GM19468 (cell line): ENCODE results near the gene INPP4B.
"Not testable (repeated sequence)": the region's sequence is repeated elsewhere in the genome, so short reads cannot be mapped to it uniquely, and the experiment has no call there.

Experiments used
- ATAC-seq: cut with Tn5 transposase; IDR thresholded peaks from one replicate; pipeline ENCODE4 v1.9.1; 2021; ENCODE audit warnings: mild to moderate bottlenecking, moderate library complexity, moderate number of reproducible peaks; ENCODE audit not compliant: unreplicated experiment; ENCODE audit errors: extremely low read depth

INPP4B gene

DNA sequence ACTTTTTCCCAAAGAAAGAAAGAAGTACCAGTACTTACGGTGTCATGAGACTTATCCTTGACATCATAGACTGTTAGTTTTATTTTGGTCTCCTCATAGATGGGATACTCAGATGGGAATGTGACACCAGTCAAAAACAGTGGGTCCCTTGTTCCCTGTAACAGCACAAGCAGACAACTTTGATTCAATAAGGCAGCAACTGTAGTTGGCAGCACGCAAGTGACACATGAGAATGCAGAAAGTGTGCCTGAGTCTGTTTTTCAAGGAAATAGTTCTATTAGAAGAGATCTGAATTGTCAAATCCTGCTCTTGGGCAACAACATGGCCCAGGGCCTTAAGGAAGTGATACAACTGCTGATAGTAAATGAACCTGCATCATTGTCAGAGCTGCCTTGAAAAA lies 443.2 kb downstream of the INPP4B start:
- ATAC-seq, result no peak

DNA sequence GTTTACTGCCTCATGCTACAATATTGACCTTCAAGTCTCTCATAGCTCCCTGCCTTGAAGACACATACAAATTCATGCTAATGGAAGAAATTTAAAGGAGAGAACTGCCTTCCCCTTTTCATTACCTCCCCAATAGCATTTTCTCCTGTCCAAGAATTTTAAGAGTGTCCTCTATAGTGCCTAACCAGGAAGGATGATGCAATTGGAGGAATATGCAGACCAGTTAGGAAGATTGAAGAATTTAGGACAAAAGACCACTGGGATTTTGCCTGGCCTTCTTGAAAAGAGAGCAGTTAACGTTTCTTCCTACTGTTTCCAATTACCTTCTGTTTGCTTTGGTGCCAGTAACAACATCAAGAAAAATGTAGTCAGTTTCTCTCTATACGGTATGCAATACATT lies 443.9 kb downstream of the INPP4B start:
- no peak for ATAC-seq

DNA sequence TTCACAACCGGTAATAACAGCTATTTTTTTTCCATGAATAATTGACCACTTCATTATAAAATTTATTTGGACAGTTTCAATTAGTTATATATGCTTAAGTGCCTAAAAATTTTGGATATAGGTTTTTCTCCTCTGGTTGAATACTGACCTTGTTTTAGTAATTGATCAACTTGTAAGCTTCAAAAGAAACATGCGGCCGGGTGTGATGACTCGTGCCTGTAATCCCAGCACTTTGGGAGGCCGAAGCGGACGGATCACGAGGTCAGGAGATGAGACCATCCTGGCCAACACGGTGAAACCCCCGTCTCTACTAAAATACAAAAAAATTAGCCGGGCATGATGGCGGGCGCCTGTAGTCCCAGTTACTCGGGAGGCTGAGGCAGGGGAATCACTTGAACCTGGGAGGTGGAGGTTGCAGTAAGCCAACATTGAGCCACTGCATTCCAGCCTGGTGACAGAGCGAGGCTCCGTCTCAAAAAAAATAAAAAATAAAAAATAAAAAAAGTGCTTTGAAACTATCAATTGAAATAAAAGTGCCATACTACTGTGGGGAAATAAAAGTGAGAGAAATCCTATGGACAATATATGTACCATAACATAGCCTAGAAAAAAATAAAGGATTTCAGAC lies 448.6 kb downstream of the INPP4B start:
- ATAC-seq, result not testable (repeated sequence)

DNA sequence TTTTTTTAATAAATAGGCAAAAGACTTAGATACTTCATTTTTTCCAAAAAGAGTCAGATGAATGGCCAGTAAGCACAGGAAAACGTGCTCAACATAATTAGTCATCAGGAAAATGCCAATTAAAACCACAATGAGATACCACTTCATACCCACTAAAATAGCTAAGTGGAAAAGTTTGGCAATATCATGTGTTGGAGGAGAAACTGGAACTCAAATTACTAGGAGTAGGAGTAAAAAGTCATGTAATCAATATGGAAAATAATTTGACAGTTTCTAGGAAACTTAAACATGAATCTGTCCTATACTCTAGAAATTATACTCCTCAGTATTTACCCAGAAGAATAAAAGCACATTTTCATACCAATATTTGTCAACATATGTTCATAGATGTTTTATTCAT lies 449.8 kb downstream of the INPP4B start:
- no peak for ATAC-seq

DNA sequence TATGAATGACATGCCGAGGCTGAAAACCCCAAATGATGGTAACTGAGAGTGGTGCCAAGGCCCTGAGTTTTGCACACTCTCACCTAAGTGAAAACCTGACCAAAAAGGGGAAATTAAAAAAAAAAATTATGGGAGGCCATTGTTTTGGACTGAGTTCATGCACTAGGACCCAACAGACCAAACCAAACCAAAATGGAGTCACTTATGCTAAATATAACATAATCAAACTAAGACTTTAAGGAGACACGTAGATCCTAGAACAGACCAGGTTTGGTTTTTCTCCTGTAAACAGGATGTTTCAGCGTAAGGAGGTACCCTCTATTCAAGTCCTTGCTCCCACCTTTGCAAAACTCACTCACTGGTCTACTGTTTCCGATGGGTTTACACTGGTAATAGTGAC lies 453.0 kb downstream of the INPP4B start:
- ATAC-seq, result no peak

DNA sequence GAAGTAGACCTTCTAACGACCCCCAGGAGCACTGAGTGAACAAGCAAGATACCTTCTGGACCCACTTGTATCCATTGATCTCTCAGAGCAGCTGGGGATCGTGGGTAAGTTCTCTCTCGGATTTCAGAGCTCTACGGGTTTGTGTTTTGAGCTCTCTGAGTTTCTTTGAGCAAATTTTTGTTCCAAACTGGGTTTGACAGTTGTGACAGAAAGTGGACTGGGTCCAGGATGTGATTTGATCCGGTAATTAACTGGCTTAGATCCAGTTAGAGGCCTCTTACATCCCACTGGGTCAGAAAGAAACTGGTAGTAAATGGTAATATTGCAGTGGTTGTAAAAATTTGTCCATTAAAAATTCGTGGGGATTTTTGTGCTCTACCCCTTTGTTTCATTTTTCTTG lies 459.2 kb downstream of the INPP4B start:
- no peak for ATAC-seq

DNA sequence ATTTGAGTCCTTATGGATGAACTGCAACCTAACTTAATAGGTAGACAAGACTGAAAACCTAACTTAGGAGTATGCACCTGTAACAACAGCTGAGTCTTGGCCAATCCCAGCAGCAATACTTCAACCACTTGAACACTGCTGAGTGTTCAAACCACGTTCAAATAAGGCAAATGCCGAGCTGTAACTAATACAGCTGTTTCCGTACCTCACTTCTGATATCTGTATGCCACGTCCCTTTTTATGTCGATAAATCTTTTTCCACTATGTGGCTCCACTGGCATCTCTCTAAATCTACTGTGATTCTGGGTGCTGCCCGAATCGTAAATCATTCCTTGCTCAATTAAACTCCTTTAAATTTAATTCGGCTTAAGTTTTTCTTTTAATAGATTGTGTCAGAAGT lies 459.7 kb downstream of the INPP4B start:
- no peak for ATAC-seq

DNA sequence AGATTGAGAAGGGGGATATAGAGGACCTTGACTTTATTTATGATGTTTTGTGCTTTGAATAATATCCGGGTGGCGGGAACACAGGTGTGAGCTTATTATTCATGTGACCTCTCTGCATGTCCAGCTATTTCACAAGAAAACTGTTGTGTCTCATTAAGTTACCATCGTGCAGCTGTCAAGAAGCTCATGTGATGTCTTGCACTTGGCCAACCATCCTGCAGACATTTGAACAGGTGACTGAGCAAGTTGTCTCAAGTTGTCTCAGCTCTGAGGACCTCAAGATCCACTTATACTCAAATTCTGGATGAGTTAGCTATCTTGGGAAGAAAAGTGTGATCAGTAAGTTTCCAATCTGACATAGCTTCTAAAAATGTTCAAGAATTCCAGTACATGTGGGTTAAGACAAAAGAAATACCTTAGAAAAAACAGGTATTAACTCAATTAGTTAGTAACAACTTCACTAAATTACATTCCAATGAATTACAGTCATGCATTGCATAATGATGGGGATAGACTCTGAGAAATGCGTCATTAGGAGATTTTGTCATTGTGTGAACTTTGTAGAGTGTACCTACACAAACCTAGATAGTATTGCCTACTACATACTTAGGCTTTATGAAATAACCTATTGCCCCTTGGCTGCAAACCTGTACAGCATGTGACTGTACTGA lies 462.2 kb downstream of the INPP4B start:
- ATAC-seq, result no peak

DNA sequence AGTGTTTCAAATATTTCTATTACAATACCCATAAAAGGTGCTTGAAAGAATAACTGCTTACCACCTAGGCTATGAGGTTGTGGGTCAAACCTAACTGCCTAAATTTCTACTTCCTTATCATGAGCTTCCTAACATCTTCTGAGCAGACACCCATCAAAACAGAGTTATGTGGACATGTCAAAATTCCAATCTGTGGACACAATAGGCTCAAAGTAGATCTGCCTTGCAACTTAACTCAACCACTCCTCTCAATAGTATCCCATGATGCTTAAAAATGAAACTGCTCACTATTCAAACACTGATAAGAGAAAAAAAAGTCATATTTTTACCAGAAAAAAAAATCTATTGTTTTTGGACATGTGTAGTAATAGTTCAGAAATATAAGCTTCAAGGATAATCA lies 462.7 kb downstream of the INPP4B start:
- no peak for ATAC-seq

DNA sequence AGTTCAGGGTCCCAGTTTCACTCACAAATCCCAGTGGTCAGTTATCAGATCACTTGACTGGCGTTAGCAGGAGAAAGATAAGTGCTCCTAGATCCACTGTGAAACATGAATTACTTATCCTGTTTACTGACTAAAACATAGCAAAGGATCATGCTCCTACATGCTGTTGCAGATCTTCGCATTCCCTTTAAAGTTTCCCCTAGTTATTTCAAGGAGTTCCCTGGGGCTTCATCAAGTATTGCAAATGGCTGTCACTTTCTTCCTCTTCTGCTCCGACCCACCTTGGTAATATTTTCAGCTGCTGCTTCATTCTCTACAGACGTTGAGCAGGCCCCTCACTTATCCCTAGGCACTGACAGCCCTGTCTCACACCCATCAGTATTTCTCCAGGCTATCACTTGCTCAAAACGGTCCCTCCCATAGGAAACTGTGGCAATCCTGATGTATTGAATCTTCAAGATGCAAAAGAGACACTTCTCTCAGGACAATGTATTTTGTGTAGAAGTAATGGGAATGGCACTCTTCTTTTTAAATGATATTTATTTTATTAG lies 466.0 kb downstream of the INPP4B start:
- ATAC-seq, result no peak

DNA sequence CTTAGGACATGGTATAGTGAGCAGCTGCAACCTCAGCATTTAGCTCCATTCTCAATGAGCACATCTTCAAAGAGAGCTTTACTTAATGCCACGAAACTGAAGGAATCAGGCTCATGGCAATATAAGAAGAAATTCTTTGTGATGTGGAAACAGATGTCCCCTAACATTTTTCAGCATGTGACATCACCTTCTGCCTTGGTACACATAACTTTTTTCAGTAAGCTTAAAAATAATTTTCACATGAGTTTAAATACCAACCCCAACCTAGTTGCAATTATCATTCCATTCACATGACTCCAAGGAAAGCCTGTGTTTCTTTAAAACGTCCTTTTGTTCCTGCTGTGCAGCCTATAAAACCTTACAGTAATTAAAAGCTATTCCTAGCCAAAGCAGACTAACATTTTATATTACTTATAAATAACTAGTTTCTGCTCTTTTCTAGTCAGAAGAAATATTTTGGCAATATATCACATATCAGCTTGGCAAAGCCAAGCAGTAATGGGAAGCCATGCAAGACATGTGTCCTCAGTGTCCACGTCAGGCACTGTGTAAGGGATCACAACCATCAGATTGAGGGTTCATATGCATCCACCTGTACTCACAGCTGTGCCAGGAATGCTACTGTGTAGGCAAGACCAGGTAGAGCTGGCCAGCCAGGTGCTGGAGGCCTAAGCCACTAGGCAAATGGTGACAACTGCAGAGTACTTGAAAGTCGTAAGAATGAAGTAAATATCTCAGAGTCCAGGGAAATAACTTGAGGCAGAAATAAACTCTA lies 466.6 kb downstream of the INPP4B start:
- no peak for ATAC-seq

DNA sequence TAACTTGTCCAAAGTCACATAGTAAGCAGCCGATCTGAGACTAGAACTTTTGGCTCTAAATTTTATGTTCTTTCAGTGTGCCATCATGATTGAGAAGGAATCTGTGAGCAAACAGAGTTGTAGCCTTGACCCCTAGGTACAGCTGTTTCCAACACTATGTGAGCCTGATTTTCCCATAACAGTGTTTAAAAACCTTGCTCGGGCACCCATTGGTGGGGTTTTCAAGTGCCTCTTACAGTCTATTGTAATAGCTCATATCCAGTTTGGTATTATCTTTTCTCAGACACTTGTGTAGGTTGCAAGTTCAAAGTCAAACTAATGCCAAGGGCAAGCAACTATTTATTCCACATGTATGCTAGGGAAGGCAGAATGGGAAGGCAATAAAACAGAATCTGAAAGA lies 467.9 kb downstream of the INPP4B start:
- no peak for ATAC-seq

DNA sequence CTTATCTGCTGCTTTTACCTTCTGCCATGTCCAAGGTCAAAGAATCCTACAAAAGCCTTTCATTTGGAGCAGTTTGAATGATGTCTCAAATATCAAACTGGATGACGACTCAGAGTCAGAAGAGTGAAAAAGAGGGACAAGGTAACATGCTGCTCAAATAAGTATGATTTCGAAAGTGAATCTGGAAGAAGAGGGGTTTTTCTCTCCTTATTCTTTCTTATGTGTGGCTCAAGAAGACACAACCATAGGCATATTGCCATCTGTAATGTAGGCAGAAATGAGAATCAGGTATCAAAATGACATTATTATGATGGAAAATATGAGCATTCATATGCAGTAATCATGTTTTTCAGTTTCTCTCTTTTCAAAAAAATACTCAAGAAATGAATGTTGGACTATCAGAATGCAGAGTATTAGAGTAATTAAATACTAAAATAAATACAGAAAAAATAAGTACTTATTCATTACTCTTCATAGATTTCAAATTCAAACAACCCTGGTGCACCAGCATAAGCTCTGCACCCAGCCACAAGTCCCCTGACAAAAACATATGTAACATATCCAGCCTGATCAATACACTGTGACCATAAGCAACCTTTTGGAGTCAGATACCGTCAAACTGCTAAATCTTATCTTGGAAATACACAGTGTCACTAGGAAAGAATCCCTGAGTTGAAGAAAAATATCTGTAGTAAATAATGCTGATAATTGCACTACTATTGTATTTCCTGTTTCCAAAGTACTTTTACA lies 468.6 kb downstream of the INPP4B start:
- ATAC-seq, result no peak

DNA sequence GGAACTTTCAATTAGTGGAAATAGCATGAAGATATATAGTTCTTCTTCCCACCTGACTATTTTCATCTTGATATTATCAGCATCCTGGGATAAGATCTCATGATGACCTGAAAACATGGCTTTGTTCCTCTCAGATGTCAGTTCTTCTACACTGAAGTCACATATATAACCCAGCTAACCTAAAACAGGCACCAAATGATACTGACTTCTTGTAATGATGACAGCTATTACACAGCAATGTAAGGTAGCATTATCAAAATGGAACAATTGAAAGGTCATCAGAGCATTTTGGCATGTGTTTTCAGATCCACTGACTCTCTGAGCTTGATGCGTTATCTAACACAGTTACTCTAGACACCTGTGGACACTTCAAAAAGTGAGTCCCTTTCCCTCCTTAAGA lies 469.9 kb downstream of the INPP4B start:
- ATAC-seq, result no peak

DNA sequence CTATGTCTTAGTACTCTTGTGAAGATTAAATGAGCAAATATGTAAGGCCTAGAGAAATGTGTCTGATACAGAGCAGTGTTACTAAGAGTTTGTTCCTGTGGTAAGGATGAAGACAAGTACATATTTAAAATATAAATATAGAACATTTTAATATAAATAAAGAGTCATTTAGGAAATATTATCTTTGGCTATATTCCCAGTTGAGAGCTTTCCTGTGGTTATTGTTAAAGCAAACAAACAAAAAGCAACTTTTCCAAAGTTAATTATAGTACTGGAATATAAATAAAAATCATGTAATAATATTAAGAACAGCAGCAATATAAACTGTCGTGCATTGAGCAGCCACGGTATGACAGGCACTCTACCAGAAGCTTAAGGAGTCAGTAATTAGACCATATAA lies 472.5 kb downstream of the INPP4B start:
- no peak for ATAC-seq

DNA sequence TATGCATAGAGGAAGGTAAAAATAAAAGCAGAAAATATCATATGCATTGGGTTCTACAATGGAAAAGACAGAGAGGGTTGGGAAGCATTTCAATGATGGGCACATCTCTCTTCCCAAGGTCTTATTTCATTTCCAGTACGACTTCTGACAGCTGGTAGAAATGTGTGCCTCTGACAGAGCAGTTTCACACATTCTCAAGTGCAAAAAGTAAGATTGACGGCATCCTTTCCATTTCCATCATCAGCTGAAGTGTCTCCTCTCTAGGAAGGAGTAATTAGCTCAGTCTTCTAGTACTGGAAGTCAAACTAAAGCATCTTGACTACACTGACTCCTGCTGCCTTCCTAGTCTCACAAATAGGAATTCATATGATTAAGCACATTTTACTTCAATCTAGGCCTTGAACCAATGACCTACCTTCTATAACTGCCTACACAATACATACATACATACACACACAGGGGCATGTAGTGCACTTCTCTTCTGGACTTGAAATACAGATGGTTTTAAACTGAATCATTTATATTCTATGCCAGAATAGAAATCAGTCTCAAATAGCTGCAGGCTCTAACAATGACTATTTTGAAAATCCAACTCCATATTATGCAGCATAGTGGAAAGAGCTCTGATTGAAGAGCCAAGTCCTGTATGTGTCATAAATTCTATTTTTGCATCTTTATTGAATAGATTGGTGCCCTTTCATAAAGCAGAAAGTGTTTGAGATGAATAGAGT lies 473.4 kb downstream of the INPP4B start:
- no peak for ATAC-seq

DNA sequence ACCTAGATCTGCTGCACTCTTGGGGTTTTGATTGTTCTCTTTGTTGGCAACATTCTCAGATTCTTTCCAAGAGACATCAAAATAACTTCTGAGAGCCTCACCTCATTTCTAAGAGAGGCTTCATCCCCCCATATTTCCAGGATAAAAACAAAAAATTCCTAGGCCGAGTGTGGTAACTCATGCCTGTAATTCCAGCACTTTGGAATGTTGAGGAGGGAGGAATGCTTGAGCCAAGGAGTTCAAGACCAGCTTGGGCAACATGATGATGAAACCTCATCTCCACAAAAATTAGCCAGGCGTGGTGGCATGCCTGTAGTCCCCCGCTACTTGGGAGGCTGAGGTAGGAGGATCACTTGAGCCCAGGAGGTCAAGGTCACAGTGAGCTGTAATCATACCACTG lies 477.0 kb downstream of the INPP4B start:
- no peak for ATAC-seq

DNA sequence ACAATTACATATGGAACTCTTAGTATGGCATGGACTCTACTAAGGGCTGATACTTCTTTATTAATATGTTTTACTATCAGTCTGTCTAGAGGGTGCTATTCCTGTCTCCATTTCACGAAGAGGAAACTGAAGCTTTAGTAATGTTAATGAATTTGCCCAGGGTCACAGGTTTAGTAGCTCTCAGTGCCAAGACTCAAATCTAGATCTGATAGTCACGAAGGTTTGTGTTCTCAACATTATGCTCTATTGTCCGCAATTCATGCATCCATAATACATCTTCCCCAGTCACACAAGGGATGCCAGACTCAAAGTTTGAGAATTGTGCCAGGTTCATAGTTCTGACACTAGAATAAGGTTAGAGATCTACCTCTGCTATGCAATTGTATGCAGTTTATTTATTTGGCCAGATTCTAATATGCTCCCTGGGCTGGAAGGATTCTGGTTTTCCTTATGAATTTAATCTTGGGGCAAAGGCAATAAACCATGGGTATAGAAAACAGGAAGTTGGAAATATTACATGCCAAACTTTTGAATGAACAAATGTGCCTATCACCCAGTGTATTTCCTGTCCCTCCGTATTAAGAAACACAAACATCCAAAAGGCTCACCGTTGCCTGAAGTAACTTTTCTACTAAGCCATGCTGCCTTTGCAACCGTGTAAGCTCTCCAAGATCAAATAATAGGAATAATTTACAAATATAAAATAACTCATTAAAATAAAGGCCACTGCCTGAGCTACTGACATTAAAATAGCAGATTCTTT lies 478.5 kb downstream of the INPP4B start:
- ATAC-seq, result no peak

DNA sequence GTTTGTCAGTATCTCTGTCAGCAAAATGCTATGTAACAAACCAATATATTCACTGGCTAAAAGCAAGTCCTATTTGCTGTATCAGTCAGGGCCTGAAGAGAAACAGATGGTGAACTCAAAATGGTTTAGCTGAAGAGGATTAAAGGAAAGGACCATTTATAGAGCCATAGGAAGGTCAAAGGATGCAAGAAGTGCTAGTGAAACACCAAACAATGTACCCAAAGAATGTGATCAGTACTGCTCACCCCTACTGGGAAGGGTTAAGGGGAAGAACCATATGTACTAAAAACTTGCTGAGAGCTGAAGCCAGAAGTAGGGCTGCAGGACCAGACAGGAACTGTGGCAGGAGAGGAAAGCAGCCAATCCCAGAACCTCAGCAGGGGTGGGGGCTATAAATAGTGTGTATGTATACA lies 479.3 kb downstream of the INPP4B start:
- ATAC-seq, result no peak
